HepG2 (cell line): Measurements from ENCODE around the gene TMEM266.

ENCODE experiments used
- SMARCE1 ChIP-seq: fragments of 450-650 bp; IDR thresholded peaks from 2 replicates; pipeline ENCODE4 v1.6.1; 2017; ENCODE audit warnings: borderline replicate concordance
- ZNF274 ChIP-seq: sonication (generic); formaldehyde crosslinking; IDR thresholded peaks from 2 replicates; pipeline ENCODE4 v1.5.1; 2020; ENCODE audit warnings: mild to moderate bottlenecking, missing genetic modification reagents
- ZNF605 ChIP-seq: sonication (generic); formaldehyde crosslinking; IDR thresholded peaks from 2 replicates; pipeline ENCODE4 v1.8.0; 2022; ENCODE audit warnings: mild to moderate bottlenecking, missing genetic modification reagents

- no peak for TF ChIP-seq SMARCE1
- no peak for TF ChIP-seq ZNF274
- no peak for TF ChIP-seq ZNF605
Measured at GRCh38 chr15:76179023-76179422, 119.2 kb downstream of the TMEM266 start.
